Thymus (tissue), 11 donors: Measurements from ENCODE around the gene AIRE. TPM values are rescaled to one million over a fixed set of nuclear protein-coding genes. Genes with fewer than 3 reads are reported as not detected.

Experiments used
- DNase-seq, 9 donors: peaks; one replicate each; pipeline ENCODE4 v3.0.0-alpha.2; 2013; ENCODE audit warnings: low spot score in 9 of 9, low read depth in 6 of 9, missing footprints in 1 of 9
- H3K27ac ChIP-seq, 2 donors: one replicate each; pipeline ENCODE4 v1.5.1; 2013; ENCODE audit warnings: control low read depth in 1 of 2, low read depth in 1 of 2, low read length in 1 of 2, mild to moderate bottlenecking in 1 of 2, moderate library complexity in 1 of 2
- H3K27me3 ChIP-seq, 2 donors: one replicate each; pipeline ENCODE4 v1.5.1; 2013; ENCODE audit warnings: low read length in 1 of 2; ENCODE audit not compliant: control insufficient read depth in 2 of 2, insufficient read depth in 1 of 2
- H3K36me3 ChIP-seq, 2 donors: one replicate each; pipeline ENCODE4 v1.5.1; 2013; ENCODE audit warnings: low read length in 1 of 2, mild to moderate bottlenecking in 1 of 2, moderate library complexity in 1 of 2; ENCODE audit not compliant: control insufficient read depth in 2 of 2, insufficient read depth in 2 of 2
- H3K4me1 ChIP-seq, 2 donors: one replicate each; pipeline ENCODE4 v1.5.1; 2013; ENCODE audit warnings: low read length in 2 of 2; ENCODE audit not compliant: control insufficient read depth in 2 of 2, insufficient read depth in 2 of 2
- H3K4me3 ChIP-seq, 2 donors: one replicate each; pipeline ENCODE4 v1.5.1; 2013; ENCODE audit warnings: low read length in 2 of 2, control low read depth in 1 of 2, mild to moderate bottlenecking in 1 of 2
- H3K9me3 ChIP-seq, 2 donors: one replicate each; pipeline ENCODE4 v1.5.1; 2013; ENCODE audit warnings: low read length in 1 of 2, mild to moderate bottlenecking in 1 of 2; ENCODE audit not compliant: control insufficient read depth in 2 of 2, insufficient read depth in 1 of 2
- WGBS: extraction: QIAGEN DNeasy Blood & Tissue Kit; methylation state at CpG from one replicate; pipeline ENCODE4 v1.1.7; 2013; 5-methylcytosine and 5-hydroxymethylcytosine counted together
- polyA plus RNA-seq: library from polyadenylated mRNA; stranded (reverse); fragments of 200-250 nt; gene quantifications from one replicate; pipeline ENCODE4 v1.2.3, GENCODE V29; 2013
- total RNA-seq: library from RNA; stranded (reverse); fragments of 120-200 nt; gene quantifications from one replicate; pipeline ENCODE4 v1.2.4, GENCODE V29; 2013
- donor health status: healthy.

Gene AIRE
- total and polyA plus RNA-seq, 2 donors: 11.9 to 52.2 TPM

GRCh38 chr21:44329086-44329889 lies 43.6 kb downstream of the AIRE start:
- Histone ChIP-seq H3K27me3 (no peaks in the 10 kb centered on the region), H3K4me3 (no peak overlapping the region), H3K4me1 (peaks cover 0 to 5% of the 10 kb centered on the region in 2 donors), H3K27ac (no peak overlapping the region), H3K36me3 (peaks cover 29 to 68% of the 10 kb centered on the region in 2 donors), H3K9me3 (no peaks in the 10 kb centered on the region)
- no peak for DNase-seq
- WGBS: 94% methylated on average over 26 of the region's 26 CpGs

- Histone ChIP-seq H3K36me3 (peaks cover 29 to 65% of the 10 kb centered on the region in 2 donors), H3K4me3 (no peak overlapping the region)
- WGBS: 95% methylated on average over 44 of the region's 44 CpGs
These were observed 44.5 kb downstream of the AIRE start for GRCh38 chr21:44329971-44330681.

GRCh38 chr21:44330698-44331097 lies 45.0 kb downstream of the AIRE start:
- no peaks in the 10 kb centered on the region for H3K9me3 ChIP-seq
- no peak overlapping the region for H3K27ac ChIP-seq
- DNase-seq: no peak
- peaks cover 31 to 65% of the 10 kb centered on the region in 2 donors for H3K36me3 ChIP-seq
- no peaks in the 10 kb centered on the region for H3K27me3 ChIP-seq
- 95% methylated on average over 18 of the region's 18 CpGs for WGBS
- H3K4me3 ChIP-seq: no peak overlapping the region
- H3K4me1 ChIP-seq: peaks cover 0 to 5% of the 10 kb centered on the region in 2 donors

More at GRCh38 chr21:44329971-44330681, 44.5 kb downstream of the AIRE start:
- Histone ChIP-seq H3K27me3 (no peaks in the 10 kb centered on the region), H3K27ac (no peak overlapping the region), H3K9me3 (no peaks in the 10 kb centered on the region), H3K4me1 (peaks cover 0 to 5% of the 10 kb centered on the region in 2 donors)
- no peak for DNase-seq

DNA sequence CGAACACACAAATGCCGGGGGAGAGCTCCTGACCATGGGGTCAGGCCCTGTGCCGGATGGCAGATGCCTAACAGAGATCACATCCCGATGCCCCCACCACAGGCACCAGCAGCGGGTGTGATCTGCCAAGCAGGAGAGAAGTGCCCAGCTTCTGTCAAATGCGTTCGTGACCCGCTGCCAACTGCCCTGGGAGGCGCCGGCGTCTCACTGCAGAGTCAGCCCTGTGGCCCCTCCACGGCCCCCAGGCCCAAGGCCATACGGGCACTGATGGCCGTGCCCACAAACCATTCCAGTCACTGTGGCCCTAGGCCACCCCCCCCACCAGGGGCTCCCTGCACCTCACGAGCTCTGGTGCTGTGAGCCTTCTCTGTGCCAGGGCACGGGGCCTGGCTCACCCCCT lies 45.5 kb downstream of the AIRE start:
- Histone ChIP-seq H3K9me3 (no peaks in the 10 kb centered on the region), H3K27ac (no peak overlapping the region), H3K4me3 (no peak overlapping the region), H3K4me1 (peaks cover 0 to 5% of the 10 kb centered on the region in 2 donors), H3K27me3 (no peaks in the 10 kb centered on the region), H3K36me3 (peaks cover 31 to 62% of the 10 kb centered on the region in 2 donors)
- 99% methylated on average over 16 of the region's 16 CpGs for WGBS
- DNase-seq: no peak

DNA sequence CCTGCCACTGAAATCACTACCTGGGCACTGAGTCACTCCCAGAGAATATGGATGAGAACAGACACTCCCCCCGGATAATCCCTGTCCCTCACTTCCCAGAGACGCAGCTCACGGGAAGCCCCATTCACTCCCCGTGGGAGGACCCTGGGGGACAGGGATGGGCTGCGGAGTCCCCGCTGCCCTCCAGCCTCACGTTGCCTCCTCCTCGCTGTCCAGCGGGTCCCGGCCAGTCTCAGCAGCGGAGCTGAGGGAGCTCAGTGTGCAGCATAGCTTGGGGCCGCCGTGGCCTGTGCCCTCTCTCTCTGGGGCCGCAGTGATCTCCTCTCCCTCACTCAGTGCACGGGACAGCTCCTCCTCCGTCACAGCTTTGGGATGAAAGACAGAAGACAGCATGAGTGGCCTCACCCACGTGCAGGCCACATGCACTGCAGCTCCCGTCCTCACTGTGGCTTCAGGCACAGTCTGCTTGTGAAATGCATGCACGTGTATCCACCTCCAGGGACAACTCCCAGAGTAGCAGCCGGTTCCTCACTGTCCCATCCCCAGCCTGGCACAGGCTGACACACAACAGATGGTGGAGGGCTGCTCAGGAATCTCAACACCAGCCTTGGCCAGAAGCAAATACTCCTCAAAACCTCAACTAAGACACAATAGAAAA lies 46.1 kb downstream of the AIRE start:
- 96% methylated on average over 20 of the region's 20 CpGs for WGBS
- no peaks in the 10 kb centered on the region for H3K27me3 ChIP-seq
- peaks cover 0 to 5% of the 10 kb centered on the region in 2 donors for H3K4me1 ChIP-seq
- no peak overlapping the region for H3K27ac ChIP-seq
- no peak overlapping the region for H3K4me3 ChIP-seq
- H3K36me3 ChIP-seq: peaks cover 30 to 63% of the 10 kb centered on the region in 2 donors
- no peak for DNase-seq
- H3K9me3 ChIP-seq: no peaks in the 10 kb centered on the region

DNA sequence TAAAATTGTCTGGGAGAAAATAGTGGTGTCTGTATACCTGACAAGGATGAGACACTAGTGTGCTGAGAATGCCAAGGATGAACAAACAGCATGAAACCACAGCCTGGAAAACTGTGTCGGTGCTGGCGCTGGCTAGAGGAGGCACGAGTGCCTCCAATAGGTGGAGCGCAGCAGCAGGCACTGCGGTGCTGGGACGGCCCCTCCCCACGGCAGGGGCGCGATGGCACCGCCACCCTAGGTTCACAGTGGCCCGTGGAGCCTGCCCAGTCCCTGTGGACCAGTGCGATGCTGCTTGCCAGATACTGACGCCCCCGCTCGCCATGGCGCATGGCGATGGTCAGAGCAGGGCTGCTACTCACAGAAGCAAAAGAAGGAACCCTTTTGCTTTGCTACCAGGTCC lies 46.7 kb downstream of the AIRE start:
- DNase-seq: no peak
- Histone ChIP-seq H3K27ac (no peak overlapping the region), H3K27me3 (no peaks in the 10 kb centered on the region), H3K9me3 (no peaks in the 10 kb centered on the region), H3K4me1 (peaks cover 0 to 5% of the 10 kb centered on the region in 2 donors), H3K4me3 (no peak overlapping the region), H3K36me3 (peaks cover 24 to 62% of the 10 kb centered on the region in 2 donors)
- 97% methylated on average over 17 of the region's 17 CpGs for WGBS

DNA sequence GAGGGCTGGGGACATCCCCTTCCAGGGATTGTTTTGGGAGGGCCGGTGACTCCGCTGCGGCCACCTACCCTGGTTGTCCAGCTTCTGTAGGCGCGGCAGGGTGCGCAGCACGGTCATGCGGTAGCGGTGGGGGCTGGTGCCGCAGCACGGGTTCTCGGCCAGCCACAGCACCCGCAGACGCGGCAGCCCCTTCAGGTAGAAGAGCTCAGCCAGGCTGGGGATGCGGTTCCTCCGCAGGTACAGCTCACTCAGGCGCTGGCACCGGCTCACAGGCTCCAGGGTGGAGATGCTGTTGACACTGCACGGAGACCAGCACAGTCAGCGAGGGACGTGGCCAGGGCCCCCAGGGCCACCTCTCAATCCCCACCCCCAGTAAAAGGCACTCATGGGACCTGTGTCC lies 47.3 kb downstream of the AIRE start:
- no peak for DNase-seq
- Histone ChIP-seq H3K4me1 (peaks cover 0 to 5% of the 10 kb centered on the region in 2 donors), H3K27me3 (no peaks in the 10 kb centered on the region), H3K36me3 (peaks cover 20 to 60% of the 10 kb centered on the region in 2 donors), H3K4me3 (no peak overlapping the region), H3K9me3 (no peaks in the 10 kb centered on the region), H3K27ac (no peak overlapping the region)
- WGBS: 99% methylated on average over 22 of the region's 22 CpGs

DNA sequence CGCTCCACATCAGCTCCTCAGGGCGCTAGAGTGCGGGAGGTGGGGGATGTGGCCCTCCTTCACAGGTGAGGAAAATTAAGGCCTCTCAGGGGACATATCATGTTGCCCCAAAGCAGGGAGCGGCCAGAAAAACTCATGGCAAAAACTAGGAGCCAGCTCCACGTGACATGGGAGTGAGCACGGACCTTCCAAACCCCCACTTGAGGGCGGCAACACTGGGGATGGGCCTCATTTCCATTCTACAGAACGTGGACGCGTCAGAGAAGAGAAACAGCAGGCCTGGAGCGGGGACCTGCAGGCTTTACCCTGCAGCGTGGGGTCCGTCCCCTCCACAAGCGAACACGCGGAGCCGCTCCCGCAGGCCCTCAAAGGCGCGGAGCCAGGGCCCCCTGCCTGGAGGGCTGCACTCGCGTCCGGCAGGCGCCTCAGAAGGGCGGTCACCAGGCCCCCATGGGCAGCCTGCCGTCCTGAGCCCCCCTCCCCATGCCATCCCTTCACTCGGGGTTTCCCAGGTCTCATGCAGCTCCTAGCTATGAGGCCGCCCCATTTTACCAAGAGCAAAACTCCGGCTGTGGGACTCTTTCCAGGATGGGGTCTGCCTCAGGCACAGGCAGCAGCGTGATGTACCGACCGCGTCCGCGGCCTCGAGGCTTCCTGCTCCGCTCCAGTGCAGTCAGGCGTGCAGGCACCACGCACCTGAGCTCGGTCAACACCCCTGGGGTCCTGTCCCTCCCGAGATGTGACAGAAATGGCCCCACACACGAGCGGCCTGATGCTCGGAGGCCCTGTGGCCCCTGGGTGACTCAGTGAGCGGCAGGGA lies 48.0 kb downstream of the AIRE start:
- Histone ChIP-seq H3K27me3 (no peaks in the 10 kb centered on the region), H3K27ac (no peak overlapping the region), H3K36me3 (peaks cover 20 to 60% of the 10 kb centered on the region in 2 donors), H3K4me3 (no peak overlapping the region), H3K9me3 (no peaks in the 10 kb centered on the region), H3K4me1 (peaks cover 0 to 9% of the 10 kb centered on the region in 2 donors)
- DNase-seq: no peak
- 94% methylated on average over 45 of the region's 45 CpGs for WGBS
